Stimulated activated CD4-positive, alpha-beta T cell treated with anti-CD3 and anti-CD28 coated beads, Interleukin-12 subunit alpha, Interleukin-12 subunit beta, amount 100 ng/mL, for 4 hours (primary cell): ENCODE results near the gene ARHGEF38.
"Not testable (repeated sequence)": the region's sequence is repeated elsewhere in the genome, so short reads cannot be mapped to it uniquely, and the experiment has no call there.

Experiments used
- DNase-seq: peaks from one replicate; pipeline ENCODE4 v3.0.0-alpha.2; 2020

Gene ARHGEF38

DNA sequence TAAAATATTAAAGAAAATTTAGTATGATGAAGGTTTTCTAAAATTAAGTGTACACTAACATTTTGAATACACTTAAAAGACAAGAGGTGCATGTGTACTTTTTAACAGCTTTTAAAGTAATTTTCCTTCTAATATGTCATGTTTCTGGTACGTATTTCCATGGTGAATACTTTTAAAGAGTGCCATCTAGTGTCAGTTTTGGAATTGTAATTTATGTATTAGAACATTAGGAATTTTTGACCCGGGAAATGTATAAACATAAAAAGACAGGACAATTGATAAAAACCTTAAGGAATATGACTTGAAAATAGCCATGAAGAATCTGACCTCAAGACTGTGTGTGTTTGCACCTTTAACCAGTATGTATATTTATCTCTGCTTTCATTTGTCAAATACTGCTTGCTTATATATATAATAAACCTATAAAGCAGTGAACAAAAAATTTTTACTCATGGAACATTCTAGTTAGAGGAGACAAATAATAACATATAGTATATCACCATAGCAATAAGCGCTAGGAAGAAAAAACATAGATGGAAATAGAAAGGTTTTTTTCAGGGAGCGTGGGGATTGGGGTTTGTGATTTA lies 163.4 kb downstream of the ARHGEF38 start:
- no peak for DNase-seq

DNA sequence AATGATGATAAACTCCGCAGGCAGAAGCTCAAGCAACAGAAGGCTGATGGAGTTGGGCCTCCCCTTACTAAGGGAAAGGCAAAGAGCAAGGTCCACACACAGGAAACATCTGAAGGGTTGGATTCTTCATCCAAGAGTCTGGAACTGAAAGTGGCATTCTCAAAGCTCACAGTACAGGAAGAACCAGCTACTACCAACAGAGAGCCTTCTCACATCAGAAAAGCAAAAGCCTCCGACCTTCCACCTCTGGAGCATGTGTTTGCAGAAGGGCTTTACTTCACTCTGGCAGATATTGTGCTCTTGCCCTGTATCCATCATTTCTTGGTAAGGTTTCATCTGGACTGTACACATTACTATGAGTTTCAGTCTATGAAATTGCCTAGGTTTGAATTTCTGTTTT lies 166.8 kb downstream of the ARHGEF38 start:
- DNase-seq, result no peak

DNA sequence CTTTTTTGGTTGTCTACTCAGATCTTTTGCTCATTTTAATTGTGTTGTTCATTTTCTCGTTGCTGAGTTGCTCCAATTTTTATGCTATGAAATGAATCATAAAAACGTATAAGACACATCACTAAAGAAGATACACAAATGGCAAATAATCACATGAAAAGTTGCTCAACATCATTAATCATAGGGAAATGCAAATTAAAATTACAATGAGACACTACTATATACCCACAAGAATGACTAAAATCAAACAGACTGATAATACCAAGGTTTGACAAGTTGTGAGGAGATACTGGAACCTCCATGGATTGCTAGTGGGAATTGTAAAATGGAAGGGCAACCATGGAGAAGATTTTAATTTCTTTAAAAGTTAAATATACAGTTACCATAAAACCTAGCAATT lies 173.2 kb downstream of the ARHGEF38 start:
- DNase-seq, result no peak

DNA sequence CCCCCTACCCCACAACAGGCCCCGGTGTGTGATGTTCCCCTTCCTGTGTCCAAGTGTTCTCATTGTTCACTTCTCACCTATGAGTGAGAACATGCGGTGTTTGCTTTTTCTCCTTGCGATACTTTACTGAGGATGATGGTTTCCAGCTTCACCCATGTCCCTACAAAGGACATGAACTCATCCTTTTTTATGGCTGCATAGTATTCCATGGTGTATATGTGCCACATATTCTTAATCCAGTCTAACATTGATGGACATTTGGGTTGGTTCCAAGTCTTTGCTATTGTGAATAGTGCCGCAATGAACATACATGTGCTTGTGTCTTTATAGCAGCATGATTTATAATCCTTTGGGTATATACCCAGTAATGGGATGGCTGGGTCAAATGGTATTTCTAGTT lies 177.5 kb downstream of the ARHGEF38 start:
- not testable (repeated sequence) for DNase-seq
